Measurements from ENCODE around the gene TSSK1B. TPM values are rescaled to one million over a fixed set of nuclear protein-coding genes. Genes with fewer than 3 reads are reported as not detected.

TSSK1B gene
- total and polyA plus RNA-seq, 2 of the 8 experiments (the other 6 are each of a cell fraction or from before 2014, with no cell fraction given) = 0.05 TPM; not detected in 1

DNA sequence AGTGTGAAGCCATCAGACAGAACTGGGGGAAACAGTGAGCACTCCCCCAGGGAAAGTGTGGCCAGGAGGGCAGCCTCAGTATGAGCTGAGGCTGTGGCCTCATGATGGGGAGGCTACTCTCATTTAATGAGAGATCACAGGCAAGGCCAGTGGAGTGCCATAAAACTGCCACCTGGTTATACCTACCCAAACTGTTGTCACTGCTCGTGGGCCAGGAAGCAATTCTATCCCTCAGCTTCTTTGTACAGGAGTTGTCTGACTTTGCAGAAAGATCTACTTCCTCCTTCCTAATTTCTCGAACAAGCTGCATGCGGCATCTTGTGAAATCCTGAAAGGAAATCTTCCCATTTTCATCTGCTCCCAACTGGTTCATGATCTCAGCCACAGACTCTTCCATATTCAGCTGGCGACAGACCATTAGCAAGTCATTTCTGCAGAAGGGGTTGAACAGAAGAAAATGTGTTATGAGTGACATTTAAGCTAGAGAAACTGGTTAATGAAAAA is 50.0 kb downstream of the TSSK1B start:
- Histone ChIP-seq H2BK20ac (ENCODE audit: low read length) (no peak overlapping the region), H3K9me3 (ENCODE audit: insufficient read depth in 2 of 2, low read depth in 1 of 2, low read length in 1 of 2) (no peaks in the 10 kb centered on the region), H4K5ac (ENCODE audit: insufficient read length, low read depth, low read length) (no peak overlapping the region), H2BK5ac (ENCODE audit: low read depth, low read length) (no peak overlapping the region), H3K79me2 (ENCODE audit: control insufficient read depth in 1 of 2, insufficient read depth in 2 of 2, low read length in 2 of 2) (no peaks in the 10 kb centered on the region), H3K27me3 (replicated peaks in 1 of 4; ENCODE audit: control insufficient read depth in 3 of 4, extremely low read depth in 1 of 4, insufficient read depth in 3 of 4, low read length in 3 of 4) (no peaks in the 10 kb centered on the region), H2BK15ac (ENCODE audit: low read length) (no peak overlapping the region), H3K14ac (ENCODE audit: insufficient read length) (no peak overlapping the region), H3K23ac (ENCODE audit: insufficient read length) (no peak overlapping the region), H2BK120ac (replicated peaks; ENCODE audit: low read depth, low read length) (no peak overlapping the region), H4K8ac (ENCODE audit: extremely low read depth, insufficient read depth, low read length) (no peak overlapping the region), H3K9ac (replicated peaks in 1 of 4; ENCODE audit: extremely low read depth in 1 of 4, low read depth in 3 of 4, low read length in 3 of 4) (no peak overlapping the region), H2AK5ac (ENCODE audit: low read depth, low read length) (no peak overlapping the region), H3K56ac (replicated peaks; ENCODE audit: insufficient read length, low read depth, low read length) (no peak overlapping the region), H3K18ac (ENCODE audit: extremely low read depth, low read length) (no peak overlapping the region), H2AFZ (ENCODE audit: low read length) (no peak overlapping the region), H3K4me3 (ENCODE audit: extremely low read depth in 1 of 4, insufficient read depth in 2 of 4, low read depth in 3 of 4, low read length in 4 of 4) (no peak overlapping the region), H3K36me3 (ENCODE audit: control insufficient read depth in 2 of 4, insufficient read depth in 4 of 4, low read length in 3 of 4) (no peaks in the 10 kb centered on the region), H3K79me1 (ENCODE audit: low read depth, low read length) (no peaks in the 10 kb centered on the region), H3K27ac (ENCODE audit: low read depth, low read length) (no peak overlapping the region), H3K4ac (replicated peaks; ENCODE audit: insufficient read length, low read depth, low read length) (no peak overlapping the region), H4K91ac (replicated peaks; ENCODE audit: insufficient read length, low read length) (no peak overlapping the region), H3K4me2 (ENCODE audit: insufficient read depth in 1 of 2, low read depth in 2 of 2, low read length in 2 of 2) (no peak overlapping the region), H4K20me1 (replicated peaks in 1 of 2; ENCODE audit: control insufficient read depth in 1 of 2, insufficient read depth in 2 of 2, low read length in 2 of 2) (no peaks in the 10 kb centered on the region), H2BK12ac (ENCODE audit: low read depth, low read length) (no peak overlapping the region), H3K23me2 (ENCODE audit: low read depth, low read length) (no peaks in the 10 kb centered on the region), H3K4me1 (replicated peaks in 1 of 4; ENCODE audit: control insufficient read depth in 3 of 4, insufficient read depth in 4 of 4, low read length in 3 of 4) (no peaks in the 10 kb centered on the region)
- DNase-seq (ENCODE audit: low read depth in 1 of 2, low spot score in 2 of 2) = no peak
- TF ChIP-seq RBBP5 (IDR thresholded peaks at IDR 0.05; ENCODE audit: borderline replicate concordance, low read depth, low read length) (no peak), NANOG (IDR thresholded peaks at IDR 0.05; ENCODE audit: insufficient read depth, low read depth, low read length, poor library complexity, severe bottlenecking) (no peak), JUN (IDR thresholded peaks at IDR 0.05; ENCODE audit: low read depth, low read length) (no peak)
- FAIRE-seq = no peak
- CTCF ChIA-PET (ENCODE audit: partially characterized antibody) = interaction anchor here (0.6 to 1.6 kb wide), 7 partner anchors 10 to 227 kb away, joined by 3 to 7 read pairs (median 4); partner anchors contain the start of gene YTHDC2
- POLR2A ChIA-PET (ENCODE audit: partially characterized antibody) = interaction anchor here (1.2 kb wide), 1 partner anchor 16 kb away, joined by 3 read pairs; no protein-coding TSS in a partner anchor
- 88% methylated on average over 4 of the region's 4 CpGs; no CpG with 5 or more reads in 1 of the 2 experiments for WGBS, 2 experiments (ENCODE audit: extremely low coverage in 1 of 2, insufficient coverage in 1 of 2, insufficient read length in 1 of 2, insufficient replicate concordance in 2 of 2, low coverage in 1 of 2, low lambda C conversion rate in 2 of 2, missing lambda C conversion rate in 1 of 2)
